ENCODE data around the gene C5orf24. TPM values are rescaled to one million over a fixed set of nuclear protein-coding genes. Genes with fewer than 3 reads are reported as not detected.

C5orf24 gene
- total and polyA plus RNA-seq, 10 of the 15 experiments (the other 5 are each of a cell fraction or from before 2014, with no cell fraction given): 5.4 to 26.8 (median 15.6) TPM

- TF ChIP-seq ZNF217 (IDR thresholded peaks at IDR 0.05) (no peak), HDGF (IDR thresholded peaks at IDR 0.05) (peak; percentile 37; the same call in 1 of the 2 replicates)
Observed at GRCh38 chr5:134902071-134902801, 56.5 kb downstream of the C5orf24 start (continued).

- ATAC-seq (peak; percentile 88), FAIRE-seq (no peak), DNase-seq (ENCODE audit: low read depth, low spot score) (peak; percentile 73)
- Histone ChIP-seq H3K4me1 (ENCODE audit: control insufficient read depth, insufficient read depth, low read length) (peaks cover 24% of the 10 kb centered on the region), H3K27me3 (replicated peaks in 1 of 2; ENCODE audit: control insufficient read depth in 2 of 2, insufficient read depth in 2 of 2, low read length in 1 of 2) (no peaks in the 10 kb centered on the region), H4K20me1 (ENCODE audit: control insufficient read depth, insufficient read depth) (no peaks in the 10 kb centered on the region), H3K4me3 (peak within 1 kb of the TSS; percentile 83), H3K9ac (ENCODE audit: control insufficient read depth, insufficient read depth, low read length) (peak within 1 kb of the TSS; percentile 84), H3K9me3 (replicated peaks; ENCODE audit: control insufficient read depth, insufficient read depth, low read length) (no peaks in the 10 kb centered on the region), H3K79me2 (ENCODE audit: control insufficient read depth, insufficient read depth, low read length) (peaks cover 5% of the 10 kb centered on the region), H3K4me2 (ENCODE audit: control insufficient read depth, insufficient read depth) (peak within 1 kb of the TSS; percentile 77), H3K36me3 (ENCODE audit: control insufficient read depth in 2 of 2, insufficient read depth in 2 of 2, low read length in 1 of 2) (peaks cover 0 to under 1% of the 10 kb centered on the region in 2 experiments; a peak in 1 of 4 replicates), H2AFZ (ENCODE audit: control insufficient read depth, low read depth, low read length) (peak within 1 kb of the TSS; percentile 79), H3K27ac (ENCODE audit: control insufficient read depth, insufficient read depth) (peak within 1 kb of the TSS; percentile 91)
- intact Hi-C loops (cut with micrococcal nuclease; ENCODE audit: unreplicated experiment): loop anchor here (1.0 to 10.0 kb wide), 5 partner anchors 30 to 320 kb away; partner anchors contain the start of genes CAMLG and TXNDC15
- in situ Hi-C loops (cut with MboI): loop anchor here (5.0 kb wide), 1 partner anchor 167 kb away; the partner anchor contains the start of gene CAMLG
- RAD21 ChIA-PET (ENCODE audit: unreplicated experiment): interaction anchor here (0.6 to 3.0 kb wide), 18 partner anchors 28 to 439 kb away, joined by 3 to 16 read pairs (median 6); partner anchors contain the start of genes C5orf24, CAMLG, DDX46 and TXNDC15
- CTCF ChIA-PET: interaction anchor here (0.6 to 3.2 kb wide), 28 partner anchors 8 to 533 kb away, joined by 3 to 43 read pairs (median 4); partner anchors contain the start of genes C5orf24, CAMLG, DDX46 and UBE2B
- WGBS (ENCODE audit: insufficient coverage, insufficient replicate concordance, low lambda C conversion rate, missing lambda C conversion rate): under 1% methylated on average over 78 of the region's 84 CpGs
- BruUV-seq (replicated peaks): no TSS peak
- SMC1A ChIA-PET (ENCODE audit: uncharacterized antibody, unreplicated experiment): interaction anchor here (0.9 to 1.9 kb wide), 12 partner anchors 13 to 168 kb away, joined by 3 to 11 read pairs (median 4); partner anchors contain the start of genes C5orf24, CAMLG and TXNDC15
- POLR2A ChIA-PET: interaction anchor here (0.5 to 3.8 kb wide), 14 partner anchors 28 to 493 kb away, joined by 3 to 22 read pairs (median 4); partner anchors contain the start of genes C5orf24, CAMLG, CDKN2AIPNL and DDX46
- TF ChIP-seq ZNF592 (IDR thresholded peaks at IDR 0.05) (peak; percentile 53), SIN3A (IDR thresholded peaks at IDR 0.05; ENCODE audit: low read depth, low read length) (0 out of 2 replicates have a peak, but pooled peaks have one; percentile 28), BACH1 (IDR thresholded peaks at IDR 0.05; ENCODE audit: borderline replicate concordance) (peak; percentile 88), EGR1 (IDR thresholded peaks at IDR 0.05; ENCODE audit: borderline replicate concordance in 1 of 2, low read depth in 2 of 2, low read length in 2 of 2) (peak in 1 of 2 experiments; percentile 68; a peak in 2 of 3 replicates), MYB (IDR thresholded peaks at IDR 0.05; ENCODE audit: borderline replicate concordance, low read depth, low read length) (peak; percentile 76), TCF12 (IDR thresholded peaks at IDR 0.05; ENCODE audit: low read depth, low read length) (0 out of 2 replicates have a peak, but pooled peaks have one; percentile 3), HCFC1 (IDR thresholded peaks at IDR 0.05; ENCODE audit: low read length) (peak; percentile 48; the same call in 1 of the 2 replicates), SP1 (IDR thresholded peaks at IDR 0.05; ENCODE audit: low read depth, low read length) (peak; percentile 33), ESRRA (IDR thresholded peaks at IDR 0.05; ENCODE audit: low read length) (peak; percentile 79), ZNF217 (IDR thresholded peaks at IDR 0.05) (no peak; the same call in none of the 2 replicates)
Observed at GRCh38 chr5:134904610-134905245, 59.0 kb downstream of the C5orf24 start, which contains the start of gene PCBD2. Gene PCBD2, plus strand, starts transcription at chr5:134905131. Its CDS starts 9 bp downstream, at chr5:134905140.

Data from GM12878 (cell line).